G401 (cell line): ENCODE measurements around the gene SPATC1L. TPM values are rescaled to one million over a fixed set of nuclear protein-coding genes. Genes with fewer than 3 reads are reported as not detected.

Experiments used
- DNase-seq: peaks from one replicate; pipeline ENCODE4 v3.0.0-alpha.2; 2015; ENCODE audit warnings: low spot score
- in situ Hi-C: cut with HindIII; loops from 2 replicates; pipeline ENCODE4 v1.10.0; 2016; ENCODE audit warnings: low sequenced_read_pairs, mixed read lengths
- total RNA-seq: library from RNA; depleted of rRNA; stranded (reverse); fragments of >200 nt; shearing (Covaris generic); gene quantifications from 2 replicates; pipeline ENCODE4 v1.2.3, GENCODE V29; 2014; rRNA removed

The SPATC1L gene
- total RNA-seq, 1 experiment from 2014 or later, result 11.2 TPM

DNA sequence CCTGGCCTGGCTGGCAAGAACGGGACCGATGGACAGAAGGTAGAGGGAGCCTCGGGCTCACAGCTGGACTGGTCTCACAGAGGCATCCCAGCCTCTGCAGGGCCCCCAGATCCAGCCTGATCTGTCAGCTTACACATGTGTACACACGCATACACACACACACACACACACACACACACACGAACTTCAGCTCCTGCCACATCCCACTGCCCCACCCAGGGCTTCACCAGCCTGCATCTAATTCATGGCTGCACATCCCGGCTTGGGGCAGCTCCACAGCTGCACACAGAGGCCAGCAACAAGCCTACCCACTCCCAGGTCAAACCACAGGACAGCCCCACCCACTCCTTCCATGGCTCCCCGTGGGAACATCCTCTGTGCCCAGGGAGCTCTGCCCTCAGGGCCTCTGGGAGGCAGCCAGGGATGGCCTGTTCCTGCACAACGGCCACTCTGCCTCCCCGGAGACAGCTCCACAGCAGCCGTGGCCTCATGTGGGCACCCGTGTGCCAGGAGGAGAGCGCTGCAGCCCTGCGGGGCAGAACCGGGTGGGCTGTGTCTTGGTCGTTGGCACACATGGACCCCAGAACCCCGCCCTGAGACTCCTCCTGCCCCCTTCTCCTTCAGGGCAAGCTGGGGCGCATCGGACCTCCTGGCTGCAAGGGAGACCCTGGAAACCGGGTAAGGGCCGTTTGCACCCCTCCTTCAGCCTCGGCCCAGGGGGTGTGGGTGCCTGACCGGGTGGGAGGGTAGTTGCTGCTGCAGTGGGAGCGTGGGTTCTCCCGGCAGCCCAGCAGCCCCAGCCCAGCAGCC, 67.3 kb downstream of the SPATC1L start:
- DNase-seq, result no peak
- in situ Hi-C loops, result no loop called here

DNA sequence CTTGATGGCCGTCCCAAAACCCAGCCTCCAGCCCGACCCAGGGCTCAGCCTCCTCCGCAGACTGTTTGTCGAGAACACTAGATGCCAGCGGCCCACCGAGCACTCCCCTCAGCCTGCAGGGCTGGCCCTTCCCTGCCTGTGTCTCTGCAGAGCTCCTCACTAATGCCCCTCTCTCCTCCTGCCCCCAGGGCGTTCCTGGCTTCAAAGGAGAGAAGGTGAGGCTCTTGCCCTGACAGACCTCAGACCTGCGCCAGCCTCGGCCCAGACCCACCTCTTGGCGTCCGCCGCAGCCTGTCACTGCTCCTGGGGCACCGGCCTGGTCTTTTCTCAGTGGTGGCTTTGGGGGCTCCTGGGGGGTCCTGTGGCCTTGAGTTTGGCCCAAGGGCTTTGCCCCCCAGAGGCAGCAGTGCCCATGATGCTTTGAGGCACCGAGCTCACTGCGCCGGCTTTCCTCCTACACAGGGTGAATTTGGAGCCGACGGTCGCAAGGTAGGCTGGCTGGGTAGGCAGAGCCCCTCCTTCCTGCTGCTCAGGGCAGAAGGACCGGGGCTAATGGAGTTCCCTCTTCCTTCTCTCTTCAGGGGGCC, 68.0 kb downstream of the SPATC1L start:
- DNase-seq, result no peak
- in situ Hi-C loops, result no loop called here

DNA sequence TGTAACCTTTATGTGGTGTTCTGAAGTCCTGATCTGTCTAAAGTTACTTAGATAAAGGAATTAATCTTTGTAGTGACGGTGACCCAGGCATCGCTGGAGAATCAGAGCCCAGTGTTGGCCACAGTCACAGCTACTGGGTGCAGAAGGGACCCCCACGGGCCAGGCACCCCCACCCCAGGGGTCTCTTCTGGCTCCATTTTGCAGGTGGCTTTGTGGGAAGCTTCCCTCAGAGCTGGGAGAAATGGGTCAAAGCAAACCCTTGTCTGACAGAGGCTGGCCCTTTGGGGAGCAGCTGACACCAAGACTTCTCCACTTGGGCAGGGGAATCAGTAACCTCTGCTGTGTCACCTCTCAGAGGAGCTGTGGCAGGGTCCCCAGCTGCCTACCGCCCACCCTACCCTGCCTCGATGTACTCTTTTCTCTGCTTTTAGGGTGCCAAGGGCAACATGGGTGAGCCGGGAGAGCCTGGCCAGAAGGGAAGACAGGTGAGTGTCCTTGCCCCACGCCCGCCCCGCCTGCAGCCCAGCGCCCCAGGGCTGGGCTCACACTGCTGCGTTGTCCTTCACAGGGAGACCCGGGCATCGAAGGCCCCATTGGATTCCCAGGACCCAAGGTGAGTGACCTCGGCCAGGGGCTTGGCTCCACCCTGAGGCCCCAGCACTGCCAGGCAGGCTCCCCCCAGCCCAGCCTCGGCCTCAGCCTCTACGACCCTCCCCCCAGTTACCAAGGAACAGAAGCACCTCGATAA, 68.6 kb downstream of the SPATC1L start:
- DNase-seq, result no peak
- in situ Hi-C loops, result no loop called here

DNA sequence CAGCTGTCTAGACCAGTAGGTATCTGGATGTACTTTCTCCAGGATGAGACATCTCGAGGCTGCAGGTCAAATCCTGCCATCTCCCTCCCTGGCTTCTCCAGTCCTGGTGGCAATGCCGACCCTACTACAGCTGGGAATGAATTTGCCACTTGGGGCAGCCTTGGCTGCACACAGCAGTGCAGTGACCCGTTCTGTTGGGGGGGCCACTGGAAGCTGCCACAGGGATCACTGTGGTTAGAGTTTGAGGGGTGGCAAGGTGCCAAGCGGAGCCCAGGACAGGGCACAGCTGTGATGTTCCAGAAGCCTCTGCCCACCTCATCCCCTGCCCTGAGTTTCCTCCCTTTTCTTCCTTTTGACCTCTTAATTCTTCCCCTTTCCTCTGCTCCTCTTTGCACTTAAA, 69.3 kb downstream of the SPATC1L start:
- no peak for DNase-seq
- in situ Hi-C loops, result no loop called here

DNA sequence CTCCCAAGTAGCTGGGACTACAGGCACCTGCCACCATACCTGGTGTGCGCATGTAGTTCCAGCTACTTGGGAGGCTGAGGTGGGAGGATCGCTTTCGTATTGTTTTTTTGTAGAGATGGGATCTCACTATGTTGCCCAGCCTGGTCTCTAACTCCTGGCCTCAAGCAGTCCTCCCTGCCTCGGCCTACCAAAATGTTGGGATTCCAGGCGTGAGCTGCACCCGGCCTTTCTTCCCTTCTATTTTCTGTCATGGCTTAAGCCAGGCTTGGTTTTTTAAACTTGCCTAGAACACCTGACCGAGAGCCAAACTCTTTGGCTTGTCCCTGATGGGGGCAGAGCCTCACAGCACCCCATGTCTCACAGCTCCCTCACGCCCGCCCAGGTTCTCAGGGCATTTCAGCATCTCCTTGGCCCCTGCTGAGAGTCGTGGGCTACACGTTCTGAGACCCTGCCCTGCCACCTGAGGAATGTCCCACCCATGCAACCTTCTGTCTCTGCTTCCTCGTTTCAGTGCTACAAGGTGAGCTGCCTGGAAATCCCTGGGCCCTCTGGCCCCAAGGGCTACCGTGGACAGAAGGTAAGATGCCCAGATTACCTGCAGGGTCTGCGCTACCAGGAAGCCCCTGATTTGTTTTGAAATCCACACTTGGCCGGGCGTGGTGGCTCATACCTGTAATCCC, 70.6 kb downstream of the SPATC1L start:
- DNase-seq, result no peak
- in situ Hi-C loops, result no loop called here

DNA sequence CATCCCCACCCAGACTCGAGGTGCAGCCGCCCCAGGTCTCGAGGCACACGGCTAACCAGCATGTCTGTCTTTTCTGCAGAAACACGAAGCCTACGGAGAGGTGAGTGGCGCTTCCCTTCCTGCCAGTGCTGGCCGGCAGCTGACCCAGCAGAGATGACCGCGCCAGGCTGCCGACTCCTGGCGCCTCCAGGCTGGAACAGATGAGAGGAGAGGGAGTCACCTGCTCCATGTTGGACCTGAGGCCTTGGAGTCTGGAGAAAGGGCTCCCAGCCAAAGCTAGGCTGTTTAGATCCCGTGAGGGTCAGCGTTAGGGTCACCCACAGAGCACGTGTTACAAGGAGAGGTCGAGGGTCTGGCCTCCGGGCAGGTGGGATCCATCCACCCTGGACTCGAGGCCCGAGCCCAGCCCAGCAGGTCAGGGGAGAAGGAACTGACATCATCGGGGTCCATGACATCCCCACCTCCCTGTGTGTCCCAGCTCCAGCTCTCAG, 71.5 kb downstream of the SPATC1L start:
- DNase-seq, result no peak
- in situ Hi-C loops, result no loop called here

DNA sequence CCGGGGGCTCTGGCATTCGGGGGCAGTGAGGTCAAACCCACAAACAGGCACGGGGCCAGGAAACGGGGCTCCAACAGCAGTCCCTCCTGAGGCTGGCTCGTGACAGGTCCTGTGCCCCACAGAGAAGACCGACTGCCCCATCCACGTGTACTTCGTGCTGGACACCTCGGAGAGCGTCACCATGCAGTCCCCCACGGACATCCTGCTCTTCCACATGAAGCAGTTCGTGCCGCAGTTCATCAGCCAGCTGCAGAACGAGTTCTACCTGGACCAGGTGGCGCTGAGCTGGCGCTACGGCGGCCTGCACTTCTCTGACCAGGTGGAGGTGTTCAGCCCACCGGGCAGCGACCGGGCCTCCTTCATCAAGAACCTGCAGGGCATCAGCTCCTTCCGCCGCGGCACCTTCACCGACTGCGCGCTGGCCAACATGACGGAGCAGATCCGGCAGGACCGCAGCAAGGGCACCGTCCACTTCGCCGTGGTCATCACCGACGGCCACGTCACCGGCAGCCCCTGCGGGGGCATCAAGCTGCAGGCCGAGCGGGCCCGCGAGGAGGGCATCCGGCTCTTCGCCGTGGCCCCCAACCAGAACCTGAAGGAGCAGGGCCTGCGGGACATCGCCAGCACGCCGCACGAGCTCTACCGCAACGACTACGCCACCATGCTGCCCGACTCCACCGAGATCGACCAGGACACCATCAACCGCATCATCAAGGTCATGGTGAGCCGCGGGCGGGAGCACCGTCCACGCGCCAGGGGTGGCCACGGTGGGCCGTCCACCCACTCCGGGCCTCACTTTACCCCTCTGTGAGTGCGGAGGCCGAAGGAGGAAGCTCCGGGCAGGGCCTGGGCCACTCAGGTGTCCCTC, 72.2 kb downstream of the SPATC1L start:
- in situ Hi-C loops, result no loop called here
- no peak for DNase-seq

DNA sequence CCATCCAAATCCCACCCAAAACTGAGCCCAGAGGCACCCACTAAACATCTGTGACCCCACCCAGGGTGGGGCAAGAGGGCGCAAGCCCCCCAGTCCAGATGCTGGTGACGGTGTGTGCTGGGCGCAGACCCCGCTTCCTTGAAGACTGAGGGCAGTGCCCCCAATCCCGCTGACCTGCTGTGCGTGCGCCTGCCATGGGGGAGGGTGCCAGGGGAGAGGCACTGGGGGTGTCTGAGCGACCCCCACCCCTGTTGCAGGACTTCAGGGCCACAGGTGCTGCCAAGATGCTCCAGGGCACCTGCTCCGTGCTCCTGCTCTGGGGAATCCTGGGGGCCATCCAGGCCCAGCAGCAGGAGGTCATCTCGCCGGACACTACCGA, 73.1 kb downstream of the SPATC1L start:
- in situ Hi-C loops, result no loop called here
- DNase-seq, result no peak

Other genes with a start within 250 kb of the SPATC1L start
- gene COL6A1, start 202.7 kb downstream of the SPATC1L start, total RNA-seq, result 83.0 and 85.1 TPM in 2 replicates
- gene COL6A2, start 86.3 kb downstream of the SPATC1L start, total RNA-seq, result 69.1 and 79.2 TPM in 2 replicates
- gene FTCD, start 28.9 kb downstream of the SPATC1L start, total RNA-seq, result 1.1 TPM in 1 of 2 replicates, not detected in the other
- 59.4 and 66.8 TPM in 2 replicates for gene LSS, start 44.3 kb upstream of the SPATC1L start, total RNA-seq
- 102 and 127 TPM in 2 replicates for gene MCM3AP, start 101.2 kb upstream of the SPATC1L start, total RNA-seq
- gene YBEY, start 101.9 kb upstream of the SPATC1L start, total RNA-seq, result 29.0 and 52.6 TPM in 2 replicates
- 7.9 and 8.2 TPM in 2 replicates for gene C21orf58, start 139.4 kb upstream of the SPATC1L start, total RNA-seq
- 14.3 and 33.5 TPM in 2 replicates for gene PCNT, start 139.7 kb upstream of the SPATC1L start, total RNA-seq